HepG2 (cell line): Measurements from ENCODE around the gene RBBP5. TPM values are rescaled to one million over a fixed set of nuclear protein-coding genes. Genes with fewer than 3 reads are reported as not detected.

Experiments used
- ATAC-seq: fragments of 200-7000 bp; cut with Tn5 transposase; 3 replicates; pipeline ENCODE4 v1.9.1; 2020; ENCODE audit warnings: mild to moderate bottlenecking, moderate library complexity
- BruUV-seq: library from RNA; stranded (reverse); fragments of 400-500 nt; replicated peaks from 2 replicates; lab custom pipeline; 2021; lab: Mats Ljungman, UMichigan
- CTCF ChIA-PET: fragments of 300-600 bp; formaldehyde crosslinking; extraction: SDS; loops from one replicate; lab custom pipeline; 2021; ENCODE audit warnings: low total read pairs, inconsistent platforms, low intra/inter-chr PET ratio; lab: Yijun Ruan, JAX
- POLR2A ChIA-PET: fragments of 350-600 bp; sonication (Branson Sonifier 250); formaldehyde crosslinking; loops from one replicate; lab custom pipeline; 2020; ENCODE audit warnings: antibody characterized with exemption, inconsistent platforms; lab: Yijun Ruan, JAX
- DNase-seq: peaks from one replicate; pipeline ENCODE4 v3.0.0-alpha.2; 2015; ENCODE audit warnings: low spot score
- FAIRE-seq: peaks from 3 replicates; lab custom pipeline; 2011; peaks lifted over from hg19 to GRCh38; lab: Jason Lieb, UNC
- H2AFZ ChIP-seq: one replicate; pipeline ENCODE4 v1.6.1; 2011; ENCODE audit warnings: low read length, inconsistent platforms
- H3K27ac ChIP-seq: fragments of 300-600 bp; 3 replicates; pipeline ENCODE4 v1.8.0; 2011; ENCODE audit warnings: mixed run types, mild to moderate bottlenecking, mixed read lengths, low read length, inconsistent platforms; ENCODE audit not compliant: insufficient read depth; ENCODE audit errors: extremely low read length
- H3K27me3 ChIP-seq, 2 experiments: fragments of 200-600 bp in 1 of 2; 2 replicates in 1 of 2; 3 replicates in 1 of 2; pipeline versions ENCODE4 v1.6.0 to v1.8.0; 2011; ENCODE audit warnings: low read length in 2 of 2, mild to moderate bottlenecking in 2 of 2, moderate library complexity in 2 of 2, inconsistent platforms in 1 of 2; ENCODE audit not compliant: insufficient read depth in 2 of 2, control insufficient read depth in 1 of 2
- H3K36me3 ChIP-seq, 2 experiments: fragments of 200-600 bp in 1 of 2; replicated peaks in 1 of 2; 2 replicates in 1 of 2; 3 replicates in 1 of 2; pipeline versions ENCODE4 v1.5.1 to v1.8.0; 2011; ENCODE audit warnings: low read length in 2 of 2, inconsistent platforms in 1 of 2; ENCODE audit not compliant: insufficient read depth in 2 of 2, control insufficient read depth in 1 of 2
- H3K4me1 ChIP-seq: 2 replicates; pipeline ENCODE4 v1.5.1; 2012; ENCODE audit warnings: low read length, inconsistent platforms; ENCODE audit not compliant: insufficient read depth
- H3K4me2 ChIP-seq: 2 replicates; pipeline ENCODE4 v1.6.0; 2011; ENCODE audit warnings: low read depth, low read length, inconsistent platforms
- H3K4me3 ChIP-seq, 3 experiments: fragments of 200-600 bp in 1 of 3; sonication (generic), shearing (Covaris generic) in 1 of 3; replicated peaks in 1 of 3; 2 replicates each; pipeline ENCODE4 v1.5.1; 2011 to 2016; ENCODE audit warnings: low read length in 3 of 3, inconsistent platforms in 2 of 3, low read depth in 2 of 3, mild to moderate bottlenecking in 2 of 3, control low read depth in 1 of 3, mixed read lengths in 1 of 3; ENCODE audit not compliant: insufficient read depth in 1 of 3
- H3K79me2 ChIP-seq: one replicate; pipeline ENCODE4 v1.6.1; 2011; ENCODE audit warnings: low read length, inconsistent platforms; ENCODE audit not compliant: insufficient read depth
- H3K9ac ChIP-seq: 2 replicates; pipeline ENCODE4 v1.6.0; 2011; ENCODE audit warnings: mild to moderate bottlenecking, low read depth, low read length, inconsistent platforms; ENCODE audit not compliant: insufficient read depth
- H3K9me3 ChIP-seq: 2 replicates; pipeline ENCODE4 v1.5.1; 2012; ENCODE audit warnings: mild to moderate bottlenecking, low read length
- H4K20me1 ChIP-seq: 2 replicates; pipeline ENCODE4 v1.6.0; 2011; ENCODE audit warnings: inconsistent platforms, mild to moderate bottlenecking, low read length, moderate library complexity; ENCODE audit not compliant: insufficient read depth
- GTF3A ChIP-seq: sonication (generic); formaldehyde crosslinking; conservative IDR thresholded peaks from 2 replicates; pipeline ENCODE4 v1.4.0; 2020; ENCODE audit warnings: mild to moderate bottlenecking, missing genetic modification reagents
- IRX3 ChIP-seq: sonication (generic); formaldehyde crosslinking; IDR thresholded peaks from 2 replicates; pipeline ENCODE4 v1.8.1; 2023; ENCODE audit warnings: mild to moderate bottlenecking, low read depth, missing genetic modification reagents, borderline replicate concordance
- SP1 ChIP-seq, 2 experiments: fragments of 450-650 bp in 1 of 2; sonication (generic) in 1 of 2; formaldehyde crosslinking in 1 of 2; IDR thresholded peaks; 2 replicates each; pipeline versions ENCODE4 v1.4.0 to v1.6.1; 2016 to 2020; ENCODE audit warnings: missing genetic modification reagents in 1 of 2
- UBTF ChIP-seq: sonication (generic); formaldehyde crosslinking; IDR thresholded peaks from 2 replicates; pipeline ENCODE4 v1.4.0; 2020; ENCODE audit warnings: mild to moderate bottlenecking, missing genetic modification reagents
- ZNF143 ChIP-seq: sonication (generic); formaldehyde crosslinking; IDR thresholded peaks from 2 replicates; pipeline ENCODE4 v1.4.0; 2020; ENCODE audit warnings: missing genetic modification reagents
- ZNF260 ChIP-seq: sonication (generic); formaldehyde crosslinking; IDR thresholded peaks from 2 replicates; pipeline ENCODE4 v1.4.0; 2020; ENCODE audit warnings: missing genetic modification reagents, low read depth, mild to moderate bottlenecking, borderline replicate concordance
- ZSCAN9 ChIP-seq: IDR thresholded peaks from 2 replicates; pipeline ENCODE4 v1.6.1; 2016; ENCODE audit warnings: borderline replicate concordance
- WGBS: methylation state at CpG from one replicate; pipeline ENCODE4 v1.1.6; 2017; ENCODE audit warnings: low lambda C conversion rate; 5-methylcytosine and 5-hydroxymethylcytosine counted together
- in situ Hi-C: cut with HindIII; loops from 2 replicates; pipeline ENCODE4 v1.10.0; 2017; ENCODE audit warnings: low pct_unique_long_range_greater_than_20kb; ENCODE audit not compliant: extremely low pct_ligation_motif_present
- intact Hi-C: fragments of 100-400 bp; cut with micrococcal nuclease; formaldehyde crosslinking; loops from one replicate; pipeline ENCODE4 v1.10.0; 2022; ENCODE audit not compliant: unreplicated experiment
- polyA plus RNA-seq, 8 experiments: library from polyadenylated mRNA; depleted of rRNA in 3 of 8; stranded (reverse) in 7 of 8; unstranded in 1 of 8; fragments of >200 nt; fragmentation: Illumina TruSeq in 4 of 8; extraction: Trizol in 4 of 8; gene quantifications; 2 replicates each; pipeline versions ENCODE4 v1.2.1 to v1.2.3, GENCODE V29; 2011 to 2016; ENCODE audit warnings: low read depth in 4 of 8, missing spikeins in 1 of 8, mixed read lengths in 1 of 8; ENCODE audit not compliant: insufficient read depth in 1 of 8
- total RNA-seq, 5 experiments: library from RNA; depleted of rRNA; stranded (reverse); fragments of >200 nt; fragmentation: Illumina TruSeq; extraction: Trizol; gene quantifications; 2 replicates each; pipeline ENCODE4 v1.2.3, GENCODE V29; 2016; ENCODE audit warnings: low read depth in 1 of 5

The RBBP5 gene
- total and polyA plus RNA-seq, 2 of the 13 experiments (the other 11 are each of a cell fraction or from before 2014, with no cell fraction given), result 6.6 to 17.1 TPM

DNA sequence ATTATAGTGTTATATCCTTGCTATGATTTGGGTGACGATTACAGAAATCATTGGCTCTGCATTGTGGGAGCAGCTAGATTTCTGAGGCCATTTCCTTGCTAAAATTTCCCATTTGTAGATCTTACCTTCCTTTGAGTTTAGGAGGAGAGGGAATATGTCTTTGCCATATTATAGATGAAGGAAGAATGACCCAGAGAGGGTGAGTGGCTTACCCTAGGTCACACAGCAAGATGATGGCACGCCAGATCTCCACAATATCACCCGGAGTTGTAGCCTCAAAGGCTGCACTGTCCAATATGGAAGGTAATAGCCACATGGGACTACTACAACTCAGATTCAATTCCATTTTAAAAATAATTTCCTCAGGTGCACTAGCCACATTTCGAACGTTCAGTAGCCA is 68.5 kb downstream of the RBBP5 start:
- no peak overlapping the region for H3K4me3 ChIP-seq
- TF ChIP-seq GTF3A (no peak), ZSCAN9 (no peak), IRX3 (CRISPR knock-in tag) (no peak), ZNF260 (CRISPR knock-in tag) (no peak), UBTF (CRISPR knock-in tag) (no peak), SP1 (IDR thresholded peaks at IDR 0.05) (no peak), SP1 (CRISPR knock-in tag; IDR thresholded peaks at IDR 0.05) (no peak), ZNF143 (no peak)
- TF ChIP-seq, all 625 proteins: peak for 0
- Histone ChIP-seq H3K9me3 (no peaks in the 10 kb centered on the region), H3K79me2 (no peaks in the 10 kb centered on the region), H3K27ac (no peak overlapping the region), H3K36me3 (no peaks in the 10 kb centered on the region), H3K4me2 (no peak overlapping the region), H3K4me1 (no peaks in the 10 kb centered on the region), H4K20me1 (no peaks in the 10 kb centered on the region), H3K27me3 (peaks cover 4 to 51% of the 10 kb centered on the region in 2 experiments; a peak in 4 of 5 replicates), H3K9ac (no peak overlapping the region), H2AFZ (no peak overlapping the region)
- CTCF ChIA-PET, result no interaction called here
- BruUV-seq, result no TSS peak
- FAIRE-seq, result no peak
- intact Hi-C loops (no loop called here), in situ Hi-C loops (no loop called here)
- WGBS, result 10% methylated on average over 5 of the region's 5 CpGs
- POLR2A ChIA-PET, result no interaction called here
- no peak for ATAC-seq
- no peak for DNase-seq
